HCT116 (cell line): ENCODE results near the gene ACOT8. TPM values are rescaled to one million over a fixed set of nuclear protein-coding genes. Genes with fewer than 3 reads are reported as not detected.
A peak's percentile ranks its signal among the peaks of the same experiment; 100 is the strongest.

Experiments used
- ATAC-seq: fragments of 200-7000 bp; cut with Tn5 transposase; 2 replicates; pipeline ENCODE4 v1.9.1; 2020; ENCODE audit warnings: mild to moderate bottlenecking, moderate library complexity
- BruUV-seq: library from RNA; stranded (reverse); fragments of 400-500 nt; replicated peaks from 2 replicates; lab custom pipeline; 2021; lab: Mats Ljungman, UMichigan
- CTCF ChIA-PET: fragments of 300-600 bp; sonication (Branson Sonifier 250); formaldehyde crosslinking; loops from one replicate; lab custom pipeline; 2021; ENCODE audit warnings: antibody characterized with exemption; lab: Charles Lee
- POLR2A ChIA-PET: fragments of 300-600, 350-600 bp; sonication (Branson Sonifier 250); formaldehyde crosslinking; loops from one replicate; lab custom pipeline; 2021; ENCODE audit warnings: antibody characterized with exemption; lab: Charles Lee
- RAD21 ChIA-PET, 2 experiments: fragments of 300-600 bp; sonication (Branson Sonifier 250); formaldehyde crosslinking; loops; one replicate each; lab custom pipeline; 2023; ENCODE audit warnings: low total read pairs in 2 of 2; ENCODE audit not compliant: uncharacterized antibody in 2 of 2, unreplicated experiment in 2 of 2, low non-redundant PET in 1 of 2; lab: Charles Lee
- DNase-seq: peaks from one replicate; pipeline ENCODE4 v3.0.0-alpha.2; 2010; ENCODE audit warnings: low read depth, low spot score
- H2AFZ ChIP-seq: fragments of 200-600 bp; shearing (Covaris generic), sonication (generic); 2 replicates; pipeline ENCODE4 v1.6.1; 2017; ENCODE audit warnings: low read depth, mixed run types, mixed read lengths, antibody characterized with exemption, low read length; ENCODE audit not compliant: poor library complexity, severe bottlenecking
- H3K27ac ChIP-seq: 2 replicates; pipeline ENCODE4 v1.5.1; 2012; ENCODE audit warnings: low read depth, low read length
- H3K27me3 ChIP-seq: fragments of 200-600 bp; sonication (generic); 2 replicates; pipeline ENCODE4 v1.6.1; 2016; ENCODE audit warnings: mixed run types, low read length, mixed read lengths; ENCODE audit not compliant: insufficient read depth
- H3K36me3 ChIP-seq, 2 experiments: fragments of 200-500 bp in 1 of 2; fragments of 200-600 bp in 1 of 2; sonication (Bioruptor generic) in 1 of 2; sonication (generic) in 1 of 2; 2 replicates each; pipeline versions ENCODE4 v1.5.1 to v1.6.1; 2014 to 2016; ENCODE audit warnings: low read length in 2 of 2, inconsistent platforms in 1 of 2, mixed read lengths in 1 of 2, mixed run types in 1 of 2; ENCODE audit not compliant: insufficient read depth in 2 of 2, control insufficient read depth in 1 of 2
- H3K4me1 ChIP-seq, 2 experiments: fragments of 200-600 bp in 1 of 2; sonication (generic) in 1 of 2; 2 replicates each; pipeline versions ENCODE4 v1.5.1 to v1.6.1; 2012 to 2017; ENCODE audit warnings: low read length in 2 of 2, inconsistent platforms in 1 of 2, mild to moderate bottlenecking in 1 of 2, mixed read lengths in 1 of 2, mixed run types in 1 of 2, moderate library complexity in 1 of 2; ENCODE audit not compliant: insufficient read depth in 2 of 2, control insufficient read depth in 1 of 2
- H3K4me2 ChIP-seq: fragments of 200-600 bp; sonication (generic); 2 replicates; pipeline ENCODE4 v1.6.1; 2017; ENCODE audit warnings: mixed run types, low read length, mixed read lengths
- H3K4me3 ChIP-seq, 2 experiments: fragments of 200-600 bp in 1 of 2; sonication (generic) in 1 of 2; replicated peaks in 1 of 2; 2 replicates each; pipeline ENCODE4 v1.5.1; 2011 to 2016; ENCODE audit warnings: low read length in 2 of 2, control low read depth in 1 of 2, low read depth in 1 of 2, mild to moderate bottlenecking in 1 of 2, mixed read lengths in 1 of 2, mixed run types in 1 of 2
- H3K79me2 ChIP-seq: fragments of 200-600 bp; sonication (generic); 2 replicates; pipeline ENCODE4 v1.6.1; 2017; ENCODE audit warnings: mild to moderate bottlenecking, mixed run types, low read length, moderate library complexity, mixed read lengths; ENCODE audit not compliant: insufficient read depth
- H3K9ac ChIP-seq: fragments of 200-600 bp; sonication (generic); 2 replicates; pipeline ENCODE4 v1.6.1; 2016; ENCODE audit warnings: low read length, mixed read lengths
- H3K9me2 ChIP-seq: fragments of 200-600 bp; sonication (generic), shearing (Covaris generic); 2 replicates; pipeline ENCODE4 v1.6.1; 2017; ENCODE audit warnings: mixed run types, mild to moderate bottlenecking, moderate library complexity; ENCODE audit not compliant: insufficient read depth
- H3K9me3 ChIP-seq, 2 experiments: fragments of 200-500 bp in 1 of 2; fragments of 200-600 bp in 1 of 2; sonication (Bioruptor generic) in 1 of 2; sonication (generic) in 1 of 2; 2 replicates each; pipeline ENCODE4 v1.6.1; 2014 to 2017; ENCODE audit warnings: low read length in 2 of 2, mixed read lengths in 2 of 2, inconsistent platforms in 1 of 2, low read depth in 1 of 2, mild to moderate bottlenecking in 1 of 2, mixed run types in 1 of 2, moderate library complexity in 1 of 2; ENCODE audit not compliant: control insufficient read depth in 1 of 2, insufficient read depth in 1 of 2
- H4K20me1 ChIP-seq: fragments of 200-600 bp; sonication (generic), shearing (Covaris generic); 2 replicates; pipeline ENCODE4 v1.6.1; 2017; ENCODE audit warnings: mixed run types, mild to moderate bottlenecking, moderate library complexity; ENCODE audit not compliant: insufficient read depth
- ATF3 ChIP-seq: IDR thresholded peaks from 2 replicates; pipeline ENCODE4 v1.6.1; 2012
- POLR2AphosphoS5 ChIP-seq: IDR thresholded peaks from 2 replicates; pipeline ENCODE4 v1.6.1; 2011; ENCODE audit warnings: mild to moderate bottlenecking, low read depth, low read length, moderate library complexity
- RAD21 ChIP-seq: IDR thresholded peaks from 2 replicates; pipeline ENCODE4 v1.6.1; 2012; ENCODE audit warnings: low read depth, mild to moderate bottlenecking
- SP1 ChIP-seq: IDR thresholded peaks from 2 replicates; pipeline ENCODE4 v1.6.1; 2012; ENCODE audit warnings: low read depth
- SRF ChIP-seq: IDR thresholded peaks from 2 replicates; pipeline ENCODE4 v1.6.1; 2012; ENCODE audit warnings: low read depth
- ZNF274 ChIP-seq: fragments of 200-500 bp; sonication (Bioruptor generic); IDR thresholded peaks from 2 replicates; pipeline ENCODE4 v1.6.1; 2014; ENCODE audit warnings: mild to moderate bottlenecking, low read depth, low read length, inconsistent platforms
- intact Hi-C: fragments of 100-400 bp; cut with micrococcal nuclease; formaldehyde crosslinking; loops from 2 replicates; pipeline ENCODE4 v1.10.0; 2022
- total RNA-seq: library from RNA; stranded (reverse); gene quantifications from one replicate; pipeline ENCODE4 v1.2.1, GENCODE V29; 2021; ENCODE audit not compliant: unreplicated experiment
- TF ChIP-seq, protein P1 (sequence below): IDR thresholded peaks from 2 replicates; pipeline ENCODE4 v1.6.1; 2012; ENCODE audit warnings: low read depth
- TF ChIP-seq, protein P2 (sequence below), 3 experiments: fragments of 200-600 bp in 1 of 3; sonication (generic) in 1 of 3; IDR thresholded peaks in 2 of 3; conservative IDR thresholded peaks in 1 of 3; 2 replicates each; pipeline ENCODE4 v1.5.1; 2012 to 2017; ENCODE audit warnings: low read depth in 2 of 3, low read length in 2 of 3, antibody characterized with exemption in 1 of 3, borderline replicate concordance in 1 of 3, control low read depth in 1 of 3, mild to moderate bottlenecking in 1 of 3, mixed read lengths in 1 of 3, mixed run types in 1 of 3, moderate library complexity in 1 of 3; ENCODE audit not compliant: insufficient read depth in 1 of 3

Gene ACOT8
- total RNA-seq, 1 experiment from 2014 or later: 12.2 TPM

DNA sequence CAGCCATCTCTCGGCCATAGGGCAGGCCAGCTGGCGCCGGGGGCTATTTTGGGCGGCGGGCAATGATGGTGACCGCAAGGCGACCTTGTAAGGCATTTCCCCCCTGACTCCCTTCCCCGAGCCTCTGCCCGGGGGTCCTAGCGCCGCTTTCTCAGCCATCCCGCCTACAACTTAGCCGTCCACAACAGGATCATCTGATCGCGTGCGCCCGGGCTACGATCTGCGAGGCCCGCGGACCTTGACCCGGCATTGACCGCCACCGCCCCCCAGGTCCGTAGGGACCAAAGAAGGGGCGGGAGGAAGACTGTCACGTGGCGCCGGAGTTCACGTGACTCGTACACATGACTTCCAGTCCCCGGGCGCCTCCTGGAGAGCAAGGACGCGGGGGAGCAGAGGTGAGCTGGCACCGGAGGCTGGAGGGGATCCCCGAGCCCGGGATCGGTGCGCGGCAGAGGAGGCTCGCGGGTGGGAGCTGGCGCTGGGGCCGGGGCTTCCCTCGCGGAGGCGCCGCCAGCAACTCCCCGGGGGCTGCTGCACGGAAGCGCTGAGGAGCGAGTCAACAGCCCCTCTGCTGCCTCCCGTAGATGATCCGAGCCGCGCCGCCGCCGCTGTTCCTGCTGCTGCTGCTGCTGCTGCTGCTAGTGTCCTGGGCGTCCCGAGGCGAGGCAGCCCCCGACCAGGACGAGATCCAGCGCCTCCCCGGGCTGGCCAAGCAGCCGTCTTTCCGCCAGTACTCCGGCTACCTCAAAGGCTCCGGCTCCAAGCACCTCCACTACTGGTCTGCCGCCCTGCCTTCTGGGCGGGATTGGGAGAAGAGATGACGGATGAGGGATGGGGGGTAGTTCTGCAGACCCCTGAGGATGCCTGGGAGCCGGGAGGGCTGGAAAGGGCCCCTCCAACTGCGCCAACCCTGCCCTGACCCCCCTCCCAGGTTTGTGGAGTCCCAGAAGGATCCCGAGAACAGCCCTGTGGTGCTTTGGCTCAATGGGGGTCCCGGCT lies 34.1 kb upstream of the ACOT8 start, which contains the start of the genes CTSA and NEURL2 (continued):
- TF ChIP-seq, protein P1, sequence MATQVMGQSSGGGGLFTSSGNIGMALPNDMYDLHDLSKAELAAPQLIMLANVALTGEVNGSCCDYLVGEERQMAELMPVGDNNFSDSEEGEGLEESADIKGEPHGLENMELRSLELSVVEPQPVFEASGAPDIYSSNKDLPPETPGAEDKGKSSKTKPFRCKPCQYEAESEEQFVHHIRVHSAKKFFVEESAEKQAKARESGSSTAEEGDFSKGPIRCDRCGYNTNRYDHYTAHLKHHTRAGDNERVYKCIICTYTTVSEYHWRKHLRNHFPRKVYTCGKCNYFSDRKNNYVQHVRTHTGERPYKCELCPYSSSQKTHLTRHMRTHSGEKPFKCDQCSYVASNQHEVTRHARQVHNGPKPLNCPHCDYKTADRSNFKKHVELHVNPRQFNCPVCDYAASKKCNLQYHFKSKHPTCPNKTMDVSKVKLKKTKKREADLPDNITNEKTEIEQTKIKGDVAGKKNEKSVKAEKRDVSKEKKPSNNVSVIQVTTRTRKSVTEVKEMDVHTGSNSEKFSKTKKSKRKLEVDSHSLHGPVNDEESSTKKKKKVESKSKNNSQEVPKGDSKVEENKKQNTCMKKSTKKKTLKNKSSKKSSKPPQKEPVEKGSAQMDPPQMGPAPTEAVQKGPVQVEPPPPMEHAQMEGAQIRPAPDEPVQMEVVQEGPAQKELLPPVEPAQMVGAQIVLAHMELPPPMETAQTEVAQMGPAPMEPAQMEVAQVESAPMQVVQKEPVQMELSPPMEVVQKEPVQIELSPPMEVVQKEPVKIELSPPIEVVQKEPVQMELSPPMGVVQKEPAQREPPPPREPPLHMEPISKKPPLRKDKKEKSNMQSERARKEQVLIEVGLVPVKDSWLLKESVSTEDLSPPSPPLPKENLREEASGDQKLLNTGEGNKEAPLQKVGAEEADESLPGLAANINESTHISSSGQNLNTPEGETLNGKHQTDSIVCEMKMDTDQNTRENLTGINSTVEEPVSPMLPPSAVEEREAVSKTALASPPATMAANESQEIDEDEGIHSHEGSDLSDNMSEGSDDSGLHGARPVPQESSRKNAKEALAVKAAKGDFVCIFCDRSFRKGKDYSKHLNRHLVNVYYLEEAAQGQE: no peak
- no peak for TF ChIP-seq RAD21

DNA sequence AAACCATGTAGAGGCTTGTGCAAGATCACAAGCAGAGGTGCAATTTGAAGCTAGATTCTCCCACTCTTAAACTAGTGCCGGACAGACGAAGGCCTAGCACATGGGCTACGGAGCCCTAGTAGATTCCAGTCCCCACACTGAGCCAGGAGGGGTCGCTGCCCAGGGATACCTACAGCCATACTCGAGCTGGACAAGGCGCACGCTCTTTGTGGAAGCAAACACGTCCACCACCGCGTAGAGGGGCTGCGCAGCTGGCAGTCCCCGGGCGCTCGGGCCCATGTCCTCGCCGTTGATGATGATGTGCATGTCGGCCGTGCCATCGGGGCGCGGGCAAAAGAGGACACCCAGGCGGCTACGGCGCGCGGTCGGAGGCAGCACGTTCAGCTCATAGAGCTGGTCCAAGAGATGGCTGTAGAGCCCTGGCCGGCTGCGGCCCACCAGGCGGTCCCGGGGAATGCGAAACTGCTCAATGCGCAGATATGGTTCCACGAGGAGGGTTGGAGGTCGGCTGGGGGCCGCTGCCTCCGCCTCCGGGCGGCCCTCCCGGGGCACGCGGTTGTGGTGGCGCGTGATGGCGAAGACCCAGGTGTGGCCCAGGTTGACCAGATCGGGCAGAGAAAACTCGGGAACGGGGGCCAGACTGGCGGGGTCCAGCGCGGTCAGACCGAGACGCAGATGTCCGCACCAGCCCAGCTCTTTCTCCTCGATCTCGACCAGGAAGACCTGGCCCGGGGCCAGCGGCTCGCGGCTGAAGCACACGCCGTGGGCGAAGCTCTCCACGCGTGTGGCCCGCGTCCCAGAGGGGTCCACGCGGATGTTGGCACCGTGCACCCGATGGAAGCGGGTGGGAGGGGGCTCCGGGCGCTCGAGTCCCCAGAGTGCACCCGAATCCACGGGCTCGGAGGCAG lies 33.1 kb upstream of the ACOT8 start:
- H3K4me1 ChIP-seq: peaks cover 11 to 21% of the 10 kb centered on the region in 2 experiments
- no peaks in the 10 kb centered on the region for H3K27me3 ChIP-seq
- peaks cover 4% of the 10 kb centered on the region; the same call in 1 of the 2 replicates for H3K79me2 ChIP-seq
- H4K20me1 ChIP-seq: no peaks in the 10 kb centered on the region
- peak overlapping the region; percentile 83 to 93 for H3K4me3 ChIP-seq
- no peak for ATAC-seq
- BruUV-seq: TSS peak; percentile 78
- intact Hi-C loops: no loop called here
- H3K4me2 ChIP-seq: peak overlapping the region; percentile 99
- no peaks in the 10 kb centered on the region for H3K9me2 ChIP-seq
- peak overlapping the region; percentile 76 for H3K9ac ChIP-seq
- peak overlapping the region; percentile 77; the same call in 1 of the 2 replicates for H3K27ac ChIP-seq
- ChIA-PET POLR2A (no interaction called here), CTCF (no interaction called here), RAD21 (no interaction called here)
- no peak for DNase-seq
- H2AFZ ChIP-seq: peak overlapping the region; percentile 80
- peaks cover 6 to 21% of the 10 kb centered on the region in 2 experiments; a peak in 3 of 4 replicates for H3K36me3 ChIP-seq
- H3K9me3 ChIP-seq: no peaks in the 10 kb centered on the region
- TF ChIP-seq SRF (no peak), ZNF274 (no peak), POLR2AphosphoS5 (no peak), ATF3 (no peak), SP1 (no peak), RAD21 (no peak)
- TF ChIP-seq, protein P1: no peak
- TF ChIP-seq, protein P2, sequence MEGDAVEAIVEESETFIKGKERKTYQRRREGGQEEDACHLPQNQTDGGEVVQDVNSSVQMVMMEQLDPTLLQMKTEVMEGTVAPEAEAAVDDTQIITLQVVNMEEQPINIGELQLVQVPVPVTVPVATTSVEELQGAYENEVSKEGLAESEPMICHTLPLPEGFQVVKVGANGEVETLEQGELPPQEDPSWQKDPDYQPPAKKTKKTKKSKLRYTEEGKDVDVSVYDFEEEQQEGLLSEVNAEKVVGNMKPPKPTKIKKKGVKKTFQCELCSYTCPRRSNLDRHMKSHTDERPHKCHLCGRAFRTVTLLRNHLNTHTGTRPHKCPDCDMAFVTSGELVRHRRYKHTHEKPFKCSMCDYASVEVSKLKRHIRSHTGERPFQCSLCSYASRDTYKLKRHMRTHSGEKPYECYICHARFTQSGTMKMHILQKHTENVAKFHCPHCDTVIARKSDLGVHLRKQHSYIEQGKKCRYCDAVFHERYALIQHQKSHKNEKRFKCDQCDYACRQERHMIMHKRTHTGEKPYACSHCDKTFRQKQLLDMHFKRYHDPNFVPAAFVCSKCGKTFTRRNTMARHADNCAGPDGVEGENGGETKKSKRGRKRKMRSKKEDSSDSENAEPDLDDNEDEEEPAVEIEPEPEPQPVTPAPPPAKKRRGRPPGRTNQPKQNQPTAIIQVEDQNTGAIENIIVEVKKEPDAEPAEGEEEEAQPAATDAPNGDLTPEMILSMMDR (IDR thresholded peaks at IDR 0.05 in 2 of 3, conservative IDR thresholded peaks at IDR 0.05 in 1 of 3; ENCODE audit: borderline replicate concordance in 1 of 3, insufficient read depth in 1 of 3, low read depth in 2 of 3, low read length in 2 of 3): no peak
